A673 (cell line): Measurements from ENCODE around the gene BSG. TPM values are rescaled to one million over a fixed set of nuclear protein-coding genes. Genes with fewer than 3 reads are reported as not detected.

Source experiments
- BruUV-seq: library from RNA; stranded (reverse); fragments of 400-500 nt; replicated peaks from 2 replicates; lab custom pipeline; 2021; lab: Mats Ljungman, UMichigan
- CTCF ChIA-PET: fragments of 300-600 bp; sonication (Branson Sonifier 250); formaldehyde crosslinking; loops from one replicate; lab custom pipeline; 2022; ENCODE audit warnings: antibody characterized with exemption; lab: Charles Lee
- POLR2A ChIA-PET: fragments of 300-600 bp; sonication (Branson Sonifier 250); formaldehyde crosslinking; loops from one replicate; lab custom pipeline; 2022; ENCODE audit warnings: antibody characterized with exemption; ENCODE audit not compliant: low non-redundant PET; lab: Charles Lee
- DNase-seq: peaks from one replicate; pipeline ENCODE4 v3.0.0-alpha.2; 2015; ENCODE audit warnings: low spot score
- H3K27ac ChIP-seq: fragments of 200-600 bp; sonication (generic); 2 replicates; pipeline ENCODE4 v1.5.1; 2016; ENCODE audit warnings: mixed run types, low read depth, mild to moderate bottlenecking, mixed read lengths, antibody characterized with exemption, low read length; ENCODE audit not compliant: poor library complexity, severe bottlenecking
- H3K27me3 ChIP-seq: fragments of 200-600 bp; sonication (generic); replicated peaks from 2 replicates; pipeline ENCODE4 v1.6.1; 2017; ENCODE audit warnings: mixed run types, low read depth, mild to moderate bottlenecking, mixed read lengths, antibody characterized with exemption, low read length; ENCODE audit not compliant: insufficient read depth, poor library complexity
- H3K36me3 ChIP-seq: fragments of 200-600 bp; sonication (generic); 2 replicates; pipeline ENCODE4 v1.6.1; 2016; ENCODE audit warnings: mixed run types, mild to moderate bottlenecking, mixed read lengths, antibody characterized with exemption, low read length; ENCODE audit not compliant: insufficient read depth, poor library complexity, severe bottlenecking
- H3K4me1 ChIP-seq: fragments of 200-600 bp; sonication (generic); 2 replicates; pipeline ENCODE4 v1.6.1; 2017; ENCODE audit warnings: mixed run types, mild to moderate bottlenecking, mixed read lengths, antibody characterized with exemption, low read length; ENCODE audit not compliant: insufficient read depth, poor library complexity, severe bottlenecking
- H3K4me3 ChIP-seq: fragments of 200-600 bp; sonication (generic); 2 replicates; pipeline ENCODE4 v1.5.1; 2016; ENCODE audit warnings: low read depth, mixed run types, mild to moderate bottlenecking, mixed read lengths, low read length; ENCODE audit not compliant: poor library complexity, severe bottlenecking
- H3K9me3 ChIP-seq: fragments of 200-600 bp; sonication (generic); 2 replicates; pipeline ENCODE4 v1.6.1; 2016; ENCODE audit warnings: mixed run types, low read depth, mild to moderate bottlenecking, mixed read lengths, antibody characterized with exemption, low read length; ENCODE audit not compliant: poor library complexity, severe bottlenecking
- CTCF ChIP-seq: fragments of 300-800, 200-600 bp; sonication (generic); conservative IDR thresholded peaks from 2 replicates; pipeline ENCODE4 v1.5.1; 2017; ENCODE audit warnings: low read depth, mild to moderate bottlenecking, antibody characterized with exemption, low read length, moderate library complexity, mixed read lengths
- EZH2 ChIP-seq: fragments of 200-600 bp; sonication (generic); IDR thresholded peaks from 2 replicates; pipeline ENCODE4 v1.6.1; 2017; ENCODE audit warnings: borderline replicate concordance, low read depth, mild to moderate bottlenecking, mixed read lengths, antibody characterized with exemption, low read length; ENCODE audit not compliant: poor library complexity, severe bottlenecking
- intact Hi-C: fragments of 100-400 bp; cut with micrococcal nuclease; formaldehyde crosslinking; loops from one replicate; pipeline ENCODE4 v1.10.0; 2022; ENCODE audit not compliant: unreplicated experiment
- total RNA-seq: library from RNA; stranded (reverse); gene quantifications from 2 replicates; pipeline ENCODE4 v1.2.3, GENCODE V29; 2021

BSG gene
- total RNA-seq, 1 experiment from 2014 or later = 865 TPM

DNA sequence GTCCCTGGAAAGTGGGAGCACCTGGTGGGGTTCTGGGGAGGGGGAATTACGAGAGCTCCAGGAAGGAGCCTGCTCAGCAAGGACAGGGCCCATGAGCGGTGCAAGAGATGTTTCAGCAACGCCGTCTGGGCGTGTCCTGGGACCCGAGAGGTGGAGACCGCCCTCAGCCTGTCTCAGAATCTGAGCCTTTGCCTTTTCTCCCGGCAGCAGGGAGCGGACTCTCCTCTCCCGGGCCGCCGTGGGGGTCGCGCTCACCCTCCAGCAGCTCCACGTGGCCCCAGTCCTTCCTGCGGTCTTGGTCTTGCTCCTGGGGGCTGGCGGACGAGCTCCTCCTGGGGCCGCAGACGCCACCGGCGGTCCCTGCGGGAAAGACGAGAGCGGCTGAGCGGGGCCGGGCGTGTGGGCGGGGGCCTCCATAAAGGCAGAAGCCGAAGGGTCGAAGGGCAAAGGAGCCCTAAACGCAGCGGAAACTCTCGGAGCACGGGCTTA, 60.2 kb downstream of the BSG start:
- CTCF ChIA-PET = no interaction called here
- Histone ChIP-seq H3K27ac (peak overlapping the region; percentile 87), H3K36me3 (peaks cover 23% of the 10 kb centered on the region), H3K27me3 (no peaks in the 10 kb centered on the region), H3K4me3 (peak overlapping the region; percentile 92), H3K9me3 (no peaks in the 10 kb centered on the region), H3K4me1 (no peaks in the 10 kb centered on the region)
- no TSS peak for BruUV-seq
- intact Hi-C loops = loop anchor here (2.0 kb wide), 1 partner anchor 22 kb away; no protein-coding TSS in a partner anchor
- TF ChIP-seq EZH2 = no peak
- no peak for TF ChIP-seq CTCF
- peak; percentile 79 for DNase-seq
- POLR2A ChIA-PET = no interaction called here

Other genes with a start within 250 kb of the BSG start
- 44.1 and 47.8 TPM in 2 replicates for gene MIER2, start 227.8 kb upstream of the BSG start, total RNA-seq
- 1.8 and 3.5 TPM in 2 replicates for gene C2CD4C, start 163.4 kb upstream of the BSG start, total RNA-seq
- gene SHC2, start 111.6 kb upstream of the BSG start, total RNA-seq = 1.1 and 2.0 TPM in 2 replicates
- 0.59 and 0.84 TPM in 2 replicates for gene MADCAM1, start 76.1 kb upstream of the BSG start, total RNA-seq
- 20.7 and 22.2 TPM in 2 replicates for gene TPGS1, start 65.1 kb upstream of the BSG start, total RNA-seq
- 109 and 113 TPM in 2 replicates for gene CDC34, start 40.8 kb upstream of the BSG start, total RNA-seq
- 1.0 and 2.5 TPM in 2 replicates for gene GZMM, start 28.5 kb upstream of the BSG start, total RNA-seq
- 13.1 and 15.7 TPM in 2 replicates for gene HCN2, start 17.3 kb downstream of the BSG start, total RNA-seq
- 100 and 107 TPM in 2 replicates for gene POLRMT, start 60.9 kb downstream of the BSG start, total RNA-seq
- 0.19 and 0.57 TPM in 2 replicates for gene FGF22, start 67.3 kb downstream of the BSG start, total RNA-seq
- 90.2 and 93.3 TPM in 2 replicates for gene RNF126, start 90.6 kb downstream of the BSG start, total RNA-seq
- gene FSTL3, start 103.8 kb downstream of the BSG start, total RNA-seq = 5.9 and 6.0 TPM in 2 replicates
- gene PRSS57, start 122.9 kb downstream of the BSG start, total RNA-seq = not detected in 2 replicates
- gene PALM, start 136.3 kb downstream of the BSG start, total RNA-seq = 21.2 and 40.3 TPM in 2 replicates
- gene MISP, start 178.5 kb downstream of the BSG start, total RNA-seq = 0.11 TPM in 1 of 2 replicates, not detected in the other
- 713 and 800 TPM in 2 replicates for gene PTBP1, start 224.9 kb downstream of the BSG start, total RNA-seq
- gene PLPPR3, start 249.4 kb downstream of the BSG start, total RNA-seq = 13.3 and 20.1 TPM in 2 replicates